ENCODE data around the gene AGAP1. TPM values are rescaled to one million over a fixed set of nuclear protein-coding genes. Genes with fewer than 3 reads are reported as not detected.

Gene AGAP1
- polyA plus RNA-seq, 1 experiment, result 12.4 TPM

- CTCF ChIA-PET, result interaction anchor here (1.2 kb wide), 1 partner anchor 88 kb away, joined by 3 read pairs; no protein-coding TSS in a partner anchor
- DNase-seq (ENCODE audit: low read depth, low spot score), result no peak
Observed at GRCh38 chr2:235854276-235854675, 360.4 kb downstream of the AGAP1 start.

GRCh38 chr2:235855011-235855410, 361.2 kb downstream of the AGAP1 start:
- CTCF ChIA-PET, result interaction anchor here (1.1 to 1.2 kb wide), 2 partner anchors 89 to 326 kb away, joined by 3 read pairs; no protein-coding TSS in a partner anchor
- DNase-seq (ENCODE audit: low read depth, low spot score), result no peak
- no peaks in the 10 kb centered on the region for H3K27me3 ChIP-seq (ENCODE audit: control insufficient read depth, insufficient read depth, low read length)
- POLR2A ChIA-PET, result no interaction called here
- no peak overlapping the region for H3K27ac ChIP-seq (ENCODE audit: low read depth, low read length)
- no peaks in the 10 kb centered on the region for H3K9me3 ChIP-seq (ENCODE audit: control insufficient read depth, insufficient read depth, low read length)
- no peak overlapping the region for H3K4me3 ChIP-seq (ENCODE audit: low read depth, low read length)
- no peak for TF ChIP-seq CTCF (IDR thresholded peaks at IDR 0.05; ENCODE audit: low read depth, low read length)

More at GRCh38 chr2:235854276-235854675, 360.4 kb downstream of the AGAP1 start:
- POLR2A ChIA-PET, result interaction anchor here (0.9 kb wide), 1 partner anchor 80 kb away, joined by 3 read pairs; no protein-coding TSS in a partner anchor
- Histone ChIP-seq H3K9me3 (ENCODE audit: control insufficient read depth, insufficient read depth, low read length) (no peaks in the 10 kb centered on the region), H3K27me3 (ENCODE audit: control insufficient read depth, insufficient read depth, low read length) (no peaks in the 10 kb centered on the region), H3K27ac (ENCODE audit: low read depth, low read length) (no peak overlapping the region), H3K4me3 (ENCODE audit: low read depth, low read length) (no peak overlapping the region)
- no peak for TF ChIP-seq CTCF (IDR thresholded peaks at IDR 0.05; ENCODE audit: low read depth, low read length)

GRCh38 chr2:235856151-235856854, 362.5 kb downstream of the AGAP1 start:
- H3K9me3 ChIP-seq (ENCODE audit: control insufficient read depth, insufficient read depth, low read length), result no peaks in the 10 kb centered on the region
- ChIA-PET CTCF (interaction anchor here (1.1 kb wide), 1 partner anchor 324 kb away, joined by 3 read pairs; no protein-coding TSS in a partner anchor), POLR2A (no interaction called here)
- DNase-seq (ENCODE audit: low read depth, low spot score), result no peak
- no peak overlapping the region for H3K27ac ChIP-seq (ENCODE audit: low read depth, low read length)
- no peaks in the 10 kb centered on the region for H3K27me3 ChIP-seq (ENCODE audit: control insufficient read depth, insufficient read depth, low read length)
- H3K4me3 ChIP-seq (ENCODE audit: low read depth, low read length), result no peak overlapping the region
- no peak for TF ChIP-seq CTCF (IDR thresholded peaks at IDR 0.05; ENCODE audit: low read depth, low read length)

GRCh38 chr2:235857598-235857997, 363.8 kb downstream of the AGAP1 start:
- CTCF ChIA-PET, result no interaction called here
- POLR2A ChIA-PET, result no interaction called here
- Histone ChIP-seq H3K27ac (ENCODE audit: low read depth, low read length) (no peak overlapping the region), H3K9me3 (ENCODE audit: control insufficient read depth, insufficient read depth, low read length) (no peaks in the 10 kb centered on the region), H3K27me3 (ENCODE audit: control insufficient read depth, insufficient read depth, low read length) (no peaks in the 10 kb centered on the region), H3K4me3 (ENCODE audit: low read depth, low read length) (no peak overlapping the region)
- no peak for TF ChIP-seq CTCF (IDR thresholded peaks at IDR 0.05; ENCODE audit: low read depth, low read length)
- no peak for DNase-seq (ENCODE audit: low read depth, low spot score)

GRCh38 chr2:235858881-235859280, 365.0 kb downstream of the AGAP1 start:
- CTCF ChIA-PET, result no interaction called here
- H3K9me3 ChIP-seq (ENCODE audit: control insufficient read depth, insufficient read depth, low read length), result no peaks in the 10 kb centered on the region
- no peak overlapping the region for H3K27ac ChIP-seq (ENCODE audit: low read depth, low read length)
- TF ChIP-seq CTCF (IDR thresholded peaks at IDR 0.05; ENCODE audit: low read depth, low read length), result no peak
- POLR2A ChIA-PET, result no interaction called here
- no peaks in the 10 kb centered on the region for H3K27me3 ChIP-seq (ENCODE audit: control insufficient read depth, insufficient read depth, low read length)
- no peak for DNase-seq (ENCODE audit: low read depth, low spot score)
- no peak overlapping the region for H3K4me3 ChIP-seq (ENCODE audit: low read depth, low read length)

All from AG04450 (cell line).